HG03025 (cell line): ENCODE data around the gene CREBBP.
"Not testable (repeated sequence)": the region's sequence is repeated elsewhere in the genome, so short reads cannot be mapped to it uniquely, and the experiment has no call there.

Experiments
- ATAC-seq: cut with Tn5 transposase; IDR thresholded peaks from one replicate; pipeline ENCODE4 v1.9.1; 2021; ENCODE audit warnings: mild to moderate bottlenecking, moderate library complexity; ENCODE audit not compliant: unreplicated experiment, low FRiP score

The CREBBP gene

DNA sequence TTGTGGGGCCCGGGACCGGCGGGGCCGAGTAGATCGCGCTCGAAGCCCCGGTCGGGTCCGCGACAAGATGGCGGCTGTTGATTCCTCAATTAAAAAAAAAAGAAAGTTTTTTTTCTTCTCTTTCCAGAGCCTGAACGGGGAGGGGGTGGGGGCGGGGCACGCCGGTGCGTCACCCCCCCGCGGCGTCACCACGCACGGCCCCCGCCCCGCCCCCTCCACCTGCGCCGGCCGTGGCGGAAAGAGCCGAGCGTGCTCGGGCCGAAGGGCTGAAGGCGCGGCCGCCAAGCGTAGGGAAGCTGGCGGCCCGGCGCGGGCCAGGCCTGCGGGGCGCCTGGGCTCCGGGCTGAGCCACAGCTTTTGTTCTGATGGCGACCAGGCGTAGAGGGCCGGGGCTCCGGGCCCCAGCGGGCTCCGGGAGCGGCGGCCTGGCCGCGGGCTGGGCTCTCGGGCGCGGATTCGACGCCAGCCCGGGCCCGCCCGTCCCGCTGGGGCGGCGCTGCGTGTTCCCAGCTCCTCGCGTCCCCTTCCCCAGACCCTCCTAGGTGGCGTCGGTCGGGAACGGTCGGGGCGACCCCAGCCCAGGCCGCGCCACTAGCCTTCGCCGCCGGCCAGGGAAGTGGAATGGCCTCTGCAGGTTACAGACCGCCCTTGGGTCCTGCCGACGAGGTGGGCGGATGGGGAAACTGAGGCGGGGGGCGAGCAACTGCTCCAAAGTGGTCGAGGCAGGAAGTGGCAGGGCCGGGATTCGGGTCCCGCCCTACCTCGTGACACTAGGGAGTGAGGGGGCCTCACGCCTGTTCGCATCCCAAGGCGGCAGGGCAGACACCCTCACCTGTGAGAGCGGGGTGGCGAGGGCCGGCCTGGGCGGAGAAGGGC is at the start of gene CREBBP:
Gene CREBBP, minus strand, starts transcription at position 91 of the 876 bp plus-strand sequence. CDS start 797 bp downstream, outside the sequence.
- ATAC-seq: peak; percentile 60

DNA sequence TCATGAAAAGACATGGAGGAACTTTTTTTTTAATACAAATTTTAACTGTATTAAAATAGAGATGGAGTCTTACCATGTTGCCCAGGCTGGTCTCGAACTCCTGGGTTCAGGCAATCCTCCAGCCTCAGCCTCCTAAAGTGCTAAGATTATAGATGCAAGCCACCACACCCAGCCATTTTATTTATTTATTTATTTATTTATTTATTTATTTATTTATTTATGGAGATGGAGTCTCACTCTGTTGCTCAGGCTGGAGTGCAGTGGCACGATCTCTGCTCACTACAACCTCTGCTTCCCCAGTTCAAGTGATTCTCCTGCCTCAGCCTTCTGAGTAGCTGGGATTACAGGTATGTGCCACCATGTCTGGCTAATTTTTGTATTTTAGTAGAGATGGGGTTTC is 46.6 kb upstream of the CREBBP start:
- ATAC-seq: not testable (repeated sequence)

DNA sequence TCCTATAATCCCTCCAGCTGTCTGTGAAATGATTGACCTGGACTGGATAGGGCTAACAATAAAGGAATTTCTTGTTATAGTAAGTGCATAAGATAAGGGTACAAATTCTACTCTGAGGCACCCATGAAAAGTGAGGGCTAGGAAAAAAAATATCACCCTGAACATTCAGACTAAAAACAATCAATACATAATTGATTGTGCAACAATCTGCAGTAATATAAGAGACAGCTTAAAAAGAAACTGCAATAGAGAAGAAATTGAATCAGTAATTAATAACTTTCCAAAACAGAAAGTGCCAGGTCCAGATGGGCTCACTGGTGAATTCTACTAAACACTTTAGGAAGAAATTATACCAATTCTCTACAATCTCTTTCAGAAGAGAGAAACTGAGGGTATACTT is 44.2 kb upstream of the CREBBP start:
- no peak for ATAC-seq

DNA sequence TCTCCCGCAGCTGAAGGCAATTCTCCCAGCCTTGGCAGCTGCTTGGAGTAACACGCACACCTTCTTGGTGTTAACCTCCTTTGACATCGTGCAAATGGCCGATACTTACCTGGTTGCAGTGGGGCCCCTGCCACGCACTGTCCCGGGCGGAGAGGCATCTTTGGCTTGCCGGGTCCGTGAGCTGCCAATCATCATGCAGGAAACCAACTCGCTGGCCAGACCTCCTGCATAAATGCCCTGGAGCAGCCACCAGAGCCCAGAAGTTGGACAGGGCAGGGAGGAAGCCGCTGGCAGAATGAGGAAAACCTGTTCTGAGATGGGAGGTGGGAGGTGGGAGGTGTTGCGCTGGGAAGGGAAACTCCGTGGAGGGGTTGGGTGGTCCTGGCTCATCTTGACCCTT is 41.7 kb upstream of the CREBBP start:
- ATAC-seq: no peak

- ATAC-seq: no peak
Observed at GRCh38 chr16:3920206-3920605, 39.7 kb upstream of the CREBBP start.

GRCh38 chr16:3919413-3919812 is 38.9 kb upstream of the CREBBP start:
- ATAC-seq: no peak

DNA sequence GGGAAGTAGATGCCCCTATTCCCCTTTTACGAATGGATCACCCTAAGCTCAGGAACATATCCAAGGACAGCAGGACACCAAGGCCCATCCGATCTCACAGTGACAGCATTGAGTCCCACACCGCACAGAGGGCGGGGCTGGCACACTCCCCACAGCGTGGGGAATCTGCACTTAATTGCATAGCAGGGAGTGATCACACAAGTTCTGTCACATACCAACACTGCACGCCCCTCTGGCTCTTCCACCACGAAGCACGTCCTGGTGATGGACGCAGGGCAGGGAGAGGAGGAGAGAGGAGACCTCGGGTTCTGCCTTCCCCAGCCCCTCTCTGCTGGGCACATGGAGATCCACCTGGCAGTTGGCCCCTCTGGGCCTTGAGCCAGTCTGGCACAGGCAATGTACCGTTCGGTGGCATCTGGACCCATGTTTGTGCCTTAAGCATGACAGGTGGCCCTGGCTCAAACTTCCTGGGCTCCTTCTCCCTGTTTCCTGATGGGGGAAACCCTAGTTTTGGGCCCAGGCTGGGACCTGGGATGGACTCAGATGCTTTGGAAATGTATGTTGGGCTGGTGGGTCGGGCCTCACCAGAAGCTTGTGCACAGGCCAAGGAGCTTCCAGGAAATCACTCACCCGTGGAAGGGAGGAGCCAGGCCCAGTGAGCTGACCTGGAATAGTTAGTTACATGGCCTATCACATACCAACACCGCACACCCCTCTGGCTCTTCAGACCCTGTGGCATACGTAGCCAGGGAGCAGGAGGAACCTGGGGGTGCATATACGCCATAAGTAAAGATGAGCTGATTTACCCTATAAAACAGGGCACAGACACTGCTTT is 35.1 kb upstream of the CREBBP start:
- no peak for ATAC-seq

DNA sequence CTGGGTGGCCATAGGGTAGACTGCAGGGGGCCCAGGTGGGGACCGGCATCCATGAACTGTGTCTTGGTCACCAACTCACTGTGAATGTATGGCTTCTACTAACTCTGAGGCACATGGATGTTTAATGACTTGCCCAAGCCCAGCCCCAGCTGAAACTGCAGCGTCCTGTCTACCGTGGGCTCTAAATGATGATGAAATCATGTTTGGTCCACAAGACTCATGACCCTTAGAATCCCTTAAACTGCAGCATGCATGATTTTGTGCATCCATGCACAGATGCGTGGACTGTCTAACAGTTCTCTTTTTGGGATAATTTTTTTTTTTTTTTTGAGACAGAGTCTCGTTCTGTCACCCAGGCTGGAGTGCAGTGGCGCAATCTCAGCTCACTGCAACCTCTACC is 32.4 kb upstream of the CREBBP start:
- no peak for ATAC-seq

DNA sequence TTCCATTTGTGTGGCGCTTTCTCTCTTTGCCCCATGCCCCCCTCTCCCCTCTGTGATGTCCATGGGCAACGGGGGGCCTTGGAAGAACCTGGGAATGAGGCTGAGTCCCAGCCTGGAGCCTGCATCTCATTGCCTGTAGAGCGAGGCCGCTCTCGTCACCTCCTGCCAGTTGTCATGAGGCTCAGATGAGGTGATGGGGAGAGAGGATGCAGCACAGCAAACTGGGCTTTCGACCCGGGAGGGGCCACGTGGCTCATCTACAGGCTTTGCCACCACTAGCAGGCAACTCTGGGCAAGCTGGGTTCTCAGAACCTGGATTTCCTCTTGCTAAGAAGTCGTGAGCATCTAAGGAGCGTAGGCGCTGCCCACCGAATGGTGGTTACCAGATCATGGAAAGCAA is 31.9 kb upstream of the CREBBP start:
- ATAC-seq: no peak

- ATAC-seq: not testable (repeated sequence)
Observed at GRCh38 chr16:3911741-3912140, 31.2 kb upstream of the CREBBP start.

DNA sequence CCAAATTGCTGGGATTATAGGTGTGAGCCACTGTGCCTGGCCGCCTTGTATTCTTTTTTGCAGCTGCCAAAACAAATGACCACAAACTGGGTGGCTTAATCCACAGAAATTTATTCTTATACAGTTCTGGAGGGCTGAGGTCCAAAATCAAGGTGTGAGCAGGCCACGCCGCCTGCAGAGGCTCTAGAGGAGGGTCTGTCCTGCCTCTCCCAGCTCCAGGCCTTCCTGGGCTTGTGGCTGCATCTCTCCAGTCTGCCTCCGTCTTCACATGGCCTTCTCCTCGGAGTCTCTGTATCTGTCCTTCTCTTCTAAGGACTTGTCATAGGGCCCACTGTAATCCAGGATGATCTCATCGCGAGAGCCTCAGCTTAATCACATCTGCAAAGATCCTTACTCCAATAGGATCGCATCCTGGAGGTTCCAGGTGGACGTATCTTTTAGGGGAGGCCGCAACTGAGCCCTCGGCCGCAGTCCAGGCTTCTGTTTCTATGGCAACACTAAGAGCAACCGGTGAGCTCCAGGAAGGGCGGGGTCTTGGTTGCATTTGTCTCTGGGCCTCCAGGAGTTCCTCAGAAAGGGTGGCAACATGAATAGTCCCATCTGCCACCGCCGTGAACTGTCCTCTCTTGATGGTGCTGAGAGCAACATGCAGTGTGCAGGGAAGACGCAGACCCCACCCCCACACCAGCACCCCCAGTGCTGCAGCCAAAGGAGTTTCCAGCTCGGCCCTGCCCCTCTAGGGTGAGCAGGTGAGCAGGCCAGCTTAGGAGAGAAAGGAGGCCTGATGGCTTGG is 29.5 kb upstream of the CREBBP start:
- no peak for ATAC-seq

DNA sequence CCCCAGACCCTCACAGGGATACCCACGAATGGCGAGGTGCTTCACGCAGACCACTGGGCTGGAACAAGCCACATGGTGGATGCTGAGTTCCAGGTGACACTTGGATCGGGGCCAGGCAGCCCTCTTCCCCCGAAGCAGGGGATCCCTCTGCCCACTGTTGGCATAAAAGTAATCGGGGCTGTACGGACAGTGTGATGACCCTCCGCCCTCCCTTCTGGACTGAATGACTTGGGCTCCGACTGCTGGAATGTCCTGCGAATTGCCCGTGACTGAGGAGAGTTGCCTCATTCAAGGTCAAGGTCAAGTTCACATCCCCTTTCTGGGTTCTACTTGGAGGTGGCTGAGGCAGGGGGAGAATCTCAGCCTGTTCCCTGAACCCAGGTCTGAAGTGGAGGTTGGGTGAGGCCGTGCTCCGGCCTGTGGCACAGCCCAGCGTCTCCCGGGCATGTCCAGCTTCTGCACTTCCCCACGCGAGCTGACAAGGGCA is 28.5 kb upstream of the CREBBP start:
- ATAC-seq: no peak

DNA sequence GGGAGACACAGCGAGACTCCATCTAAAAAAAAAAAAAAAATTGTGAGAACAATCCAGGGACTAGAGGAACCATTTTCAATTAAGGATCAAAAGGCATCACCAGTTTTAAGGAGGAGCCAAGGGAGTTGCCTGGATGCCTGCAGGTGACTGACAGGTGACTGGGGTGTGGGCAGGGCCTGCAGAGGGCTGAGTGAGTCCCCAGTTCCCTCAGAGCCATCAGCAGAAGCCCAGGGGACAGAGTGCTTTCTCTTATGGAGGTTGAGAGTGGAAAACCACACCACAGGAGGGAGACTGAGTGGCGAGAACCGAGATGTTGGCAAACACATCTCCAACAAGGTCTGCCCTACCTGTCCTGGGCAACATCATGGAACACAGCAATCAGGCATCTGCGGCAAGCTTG is 27.1 kb upstream of the CREBBP start:
- no peak for ATAC-seq

GRCh38 chr16:3906363-3906762 is 25.9 kb upstream of the CREBBP start:
- no peak for ATAC-seq

DNA sequence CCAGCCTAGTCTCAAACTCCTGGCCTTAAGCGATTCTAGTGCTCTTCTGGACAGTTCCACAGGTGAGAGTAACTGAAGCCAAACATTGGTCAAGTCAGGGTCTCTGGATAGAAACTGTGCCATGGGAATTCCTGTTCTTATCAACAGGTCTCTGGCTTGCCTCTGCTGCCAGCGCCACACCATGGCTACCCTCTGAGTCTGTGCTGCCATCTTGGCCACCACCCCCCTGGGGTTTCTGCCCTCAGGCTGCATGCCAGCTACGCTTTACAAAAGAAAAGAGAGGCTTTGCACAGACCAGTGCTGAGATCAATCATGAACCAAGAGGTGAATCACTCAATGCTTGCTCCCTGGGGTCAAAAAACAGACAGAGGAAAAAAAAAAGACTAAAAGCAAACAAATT is 24.4 kb upstream of the CREBBP start:
- ATAC-seq: no peak

DNA sequence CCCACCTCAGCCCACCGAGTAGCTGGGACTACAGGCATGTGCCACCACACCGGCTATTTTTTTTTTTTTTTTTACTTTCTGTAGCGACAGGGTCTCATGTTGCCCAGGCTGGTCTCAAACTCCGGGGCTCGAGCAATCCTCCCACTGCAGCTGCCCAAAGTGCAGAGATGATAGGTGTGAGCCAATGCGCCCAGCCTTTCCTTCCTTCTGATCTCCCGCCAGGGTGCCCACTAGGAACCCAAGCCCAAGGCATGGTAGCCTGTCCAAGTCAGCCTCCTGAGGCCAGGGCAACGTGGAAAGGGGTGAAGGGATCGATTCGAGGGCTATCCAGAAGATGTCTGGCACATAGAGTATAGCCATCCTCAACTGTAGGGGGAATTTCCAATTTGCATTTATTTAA is 9.6 kb upstream of the CREBBP start:
- ATAC-seq: no peak

GRCh38 chr16:3889059-3889458 is 8.5 kb upstream of the CREBBP start:
- ATAC-seq: no peak

GRCh38 chr16:3885999-3886398 is 5.5 kb upstream of the CREBBP start:
- ATAC-seq: not testable (repeated sequence)

DNA sequence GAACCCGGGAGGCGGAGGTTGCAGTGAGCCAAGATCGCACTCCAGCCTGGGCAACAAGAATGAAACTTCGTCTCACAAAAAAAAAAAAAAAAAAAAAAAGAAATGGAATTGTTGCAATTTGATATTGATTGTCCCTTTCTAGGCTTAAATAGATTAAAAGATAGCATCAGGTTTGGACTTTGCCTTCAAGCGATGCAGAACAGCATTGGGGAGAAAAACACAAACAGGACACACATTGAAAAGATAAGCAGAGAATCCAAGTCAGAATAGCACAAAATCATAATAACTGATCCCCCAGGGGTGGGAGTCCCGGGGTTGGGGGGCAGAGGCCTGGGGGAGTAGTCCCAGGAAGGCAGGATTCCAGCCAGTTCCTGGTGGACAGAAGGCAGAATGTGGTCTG is 3.9 kb upstream of the CREBBP start:
- ATAC-seq: no peak

GRCh38 chr16:3882531-3882930 is 2.0 kb upstream of the CREBBP start:
- no peak for ATAC-seq
